GM23248 (cell line): ENCODE results near the gene AFF3.

Experiments
- EZH2 ChIP-seq: fragments of 200-600 bp; sonication (generic); IDR thresholded peaks from 2 replicates; pipeline ENCODE4 v1.6.1; 2018; ENCODE audit warnings: antibody characterized with exemption, mild to moderate bottlenecking; ENCODE audit not compliant: insufficient read depth, poor library complexity, severe bottlenecking
- EZH2phosphoT487 ChIP-seq: fragments of 200-600 bp; sonication (generic); IDR thresholded peaks from 2 replicates; pipeline ENCODE4 v1.6.1; 2018; ENCODE audit warnings: antibody characterized with exemption, moderate library complexity, mild to moderate bottlenecking, low read depth; ENCODE audit not compliant: insufficient read depth

- TF ChIP-seq EZH2 = no peak
- TF ChIP-seq EZH2phosphoT487 = no peak
Measured at GRCh38 chr2:99890568-99891427, 251.6 kb downstream of the AFF3 start.
